H1 (cell line): ENCODE data around the gene IL9. TPM values are rescaled to one million over a fixed set of nuclear protein-coding genes. Genes with fewer than 3 reads are reported as not detected.
"Not testable (repeated sequence)": the region's sequence is repeated elsewhere in the genome, so short reads cannot be mapped to it uniquely, and the experiment has no call there.

Experiments used
- CTCF ChIA-PET: fragments of 300-600 bp; sonication (Branson Sonifier 250); formaldehyde crosslinking; loops from one replicate; lab custom pipeline; 2021; ENCODE audit not compliant: partially characterized antibody; lab: Charles Lee
- POLR2A ChIA-PET: fragments of 300-600 bp; sonication (Branson Sonifier 250); formaldehyde crosslinking; loops from one replicate; lab custom pipeline; 2021; ENCODE audit warnings: inconsistent platforms; ENCODE audit not compliant: partially characterized antibody; lab: Charles Lee
- DNase-seq, 2 experiments: peaks; one replicate each; pipeline versions ENCODE4 v3.0.0 to v3.0.0-alpha.2; 2010 to 2022; ENCODE audit warnings: low spot score in 2 of 2, low read depth in 1 of 2, mixed read lengths in 1 of 2
- FAIRE-seq: peaks from 2 replicates; lab custom pipeline; 2011; peaks lifted over from hg19 to GRCh38; lab: Jason Lieb, UNC
- H2AFZ ChIP-seq: 2 replicates; pipeline ENCODE4 v1.8.1; 2012; ENCODE audit warnings: low read length, inconsistent platforms
- H2AK5ac ChIP-seq: 2 replicates; pipeline ENCODE4 v1.6.1; 2013; ENCODE audit warnings: low read depth, low read length
- H2BK120ac ChIP-seq: replicated peaks from 2 replicates; pipeline ENCODE3; 2013; ENCODE audit warnings: low read depth, low read length, inconsistent platforms
- H2BK12ac ChIP-seq: 2 replicates; pipeline ENCODE4 v1.6.1; 2013; ENCODE audit warnings: low read depth, low read length
- H2BK15ac ChIP-seq: 2 replicates; pipeline ENCODE4 v1.6.1; 2013; ENCODE audit warnings: low read length
- H2BK20ac ChIP-seq: 2 replicates; pipeline ENCODE4 v1.6.1; 2013; ENCODE audit warnings: low read length
- H2BK5ac ChIP-seq: 2 replicates; pipeline ENCODE4 v1.6.1; 2013; ENCODE audit warnings: low read depth, low read length
- H3K14ac ChIP-seq: 2 replicates; pipeline ENCODE4 v1.6.1; 2013; ENCODE audit warnings: inconsistent platforms; ENCODE audit not compliant: insufficient read length
- H3K18ac ChIP-seq: 2 replicates; pipeline ENCODE4 v1.6.1; 2013; ENCODE audit warnings: low read length; ENCODE audit errors: extremely low read depth
- H3K23ac ChIP-seq: 2 replicates; pipeline ENCODE4 v1.6.1; 2013; ENCODE audit warnings: inconsistent platforms; ENCODE audit not compliant: insufficient read length
- H3K23me2 ChIP-seq: 2 replicates; pipeline ENCODE4 v1.6.1; 2013; ENCODE audit warnings: low read depth, low read length
- H3K27ac ChIP-seq: 2 replicates; pipeline ENCODE4 v1.6.1; 2011; ENCODE audit warnings: low read depth, low read length, inconsistent platforms
- H3K27me3 ChIP-seq, 4 experiments: replicated peaks in 1 of 4; 1 replicate in 1 of 4; 2 replicates in 3 of 4; pipeline versions ENCODE4 v1.6.1 to v1.8.1; 2011 to 2013; ENCODE audit warnings: low read length in 3 of 4, mild to moderate bottlenecking in 3 of 4, inconsistent platforms in 2 of 4, mixed read lengths in 2 of 4, moderate library complexity in 1 of 4; ENCODE audit not compliant: control insufficient read depth in 3 of 4, insufficient read depth in 3 of 4; ENCODE audit errors: extremely low read depth in 1 of 4
- H3K36me3 ChIP-seq, 4 experiments: 2 replicates each; pipeline versions ENCODE4 v1.6.1 to v1.8.1; 2011 to 2013; ENCODE audit warnings: mild to moderate bottlenecking in 4 of 4, low read length in 3 of 4, moderate library complexity in 2 of 4, control low read depth in 1 of 4, inconsistent platforms in 1 of 4; ENCODE audit not compliant: insufficient read depth in 4 of 4, control insufficient read depth in 2 of 4
- H3K4ac ChIP-seq: replicated peaks from 2 replicates; pipeline ENCODE3; 2013; ENCODE audit warnings: low read length, low read depth, mixed read lengths, inconsistent platforms; ENCODE audit not compliant: insufficient read length
- H3K4me1 ChIP-seq, 4 experiments: replicated peaks in 1 of 4; 1 replicate in 1 of 4; 2 replicates in 3 of 4; pipeline versions ENCODE4 v1.6.1 to v1.8.1; 2011 to 2013; ENCODE audit warnings: low read length in 3 of 4, inconsistent platforms in 2 of 4, mixed read lengths in 1 of 4; ENCODE audit not compliant: insufficient read depth in 4 of 4, control insufficient read depth in 3 of 4
- H3K4me2 ChIP-seq, 2 experiments: 2 replicates each; pipeline versions ENCODE4 v1.6.1 to v1.8.1; 2011 to 2013; ENCODE audit warnings: low read depth in 2 of 2, low read length in 2 of 2, control low read depth in 1 of 2, inconsistent platforms in 1 of 2, mild to moderate bottlenecking in 1 of 2; ENCODE audit not compliant: insufficient read depth in 1 of 2
- H3K4me3 ChIP-seq, 4 experiments: fragments of 200-600, 300-600 bp in 1 of 4; sonication (generic), shearing (Covaris generic), sonication (Bioruptor Twin) in 1 of 4; 2 replicates each; pipeline versions ENCODE4 v1.5.1 to v1.8.1; 2011 to 2016; ENCODE audit warnings: low read length in 4 of 4, low read depth in 3 of 4, control low read depth in 2 of 4, inconsistent platforms in 2 of 4, mild to moderate bottlenecking in 2 of 4, mixed read lengths in 1 of 4, moderate library complexity in 1 of 4; ENCODE audit not compliant: insufficient read depth in 2 of 4; ENCODE audit errors: extremely low read depth in 1 of 4
- H3K56ac ChIP-seq: replicated peaks from 2 replicates; pipeline ENCODE3; 2013; ENCODE audit warnings: low read depth, mild to moderate bottlenecking, mixed read lengths, low read length, inconsistent platforms; ENCODE audit not compliant: insufficient read length
- H3K79me1 ChIP-seq: 2 replicates; pipeline ENCODE4 v1.6.1; 2013; ENCODE audit warnings: low read depth, low read length, control low read depth
- H3K79me2 ChIP-seq, 2 experiments: 2 replicates each; pipeline versions ENCODE4 v1.6.1 to v1.8.1; 2012 to 2013; ENCODE audit warnings: low read length in 2 of 2, mild to moderate bottlenecking in 2 of 2, inconsistent platforms in 1 of 2; ENCODE audit not compliant: insufficient read depth in 2 of 2, control insufficient read depth in 1 of 2
- H3K9ac ChIP-seq, 4 experiments: replicated peaks in 1 of 4; 1 replicate in 1 of 4; 2 replicates in 3 of 4; pipeline versions ENCODE4 v1.6.1 to v1.8.1; 2011 to 2013; ENCODE audit warnings: low read depth in 3 of 4, low read length in 3 of 4, control low read depth in 2 of 4, mild to moderate bottlenecking in 2 of 4, moderate library complexity in 2 of 4, inconsistent platforms in 1 of 4; ENCODE audit errors: extremely low read depth in 1 of 4
- H3K9me3 ChIP-seq, 2 experiments: 2 replicates each; pipeline versions ENCODE4 v1.6.1 to v1.8.1; 2012 to 2013; ENCODE audit warnings: mild to moderate bottlenecking in 2 of 2, moderate library complexity in 2 of 2, control low read depth in 1 of 2, inconsistent platforms in 1 of 2, low read depth in 1 of 2, low read length in 1 of 2, mixed read lengths in 1 of 2; ENCODE audit not compliant: insufficient read depth in 2 of 2
- H4K20me1 ChIP-seq, 2 experiments: replicated peaks in 1 of 2; 2 replicates each; pipeline versions ENCODE3 to v1.8.1; 2011 to 2013; ENCODE audit warnings: inconsistent platforms in 2 of 2, low read length in 2 of 2, mild to moderate bottlenecking in 1 of 2; ENCODE audit not compliant: insufficient read depth in 2 of 2, control insufficient read depth in 1 of 2
- H4K5ac ChIP-seq: 2 replicates; pipeline ENCODE4 v1.6.1; 2013; ENCODE audit warnings: low read length, low read depth, mixed read lengths, inconsistent platforms; ENCODE audit not compliant: insufficient read length
- H4K8ac ChIP-seq: 2 replicates; pipeline ENCODE4 v1.8.0; 2013; ENCODE audit warnings: mild to moderate bottlenecking, moderate library complexity, low read length, inconsistent platforms; ENCODE audit not compliant: insufficient read depth; ENCODE audit errors: extremely low read depth
- H4K91ac ChIP-seq: replicated peaks from 2 replicates; pipeline ENCODE3; 2013; ENCODE audit warnings: low read length, mixed read lengths, inconsistent platforms; ENCODE audit not compliant: insufficient read length
- WGBS, 2 experiments: shearing (Covaris generic) in 1 of 2; methylation state at CpG; one replicate each; pipeline versions ENCODE4 v1.1.6 to v1.1.7; 2013 to 2015; ENCODE audit warnings: low lambda C conversion rate in 2 of 2, mixed read lengths in 2 of 2, inconsistent platforms in 1 of 2, low coverage in 1 of 2, missing lambda C conversion rate in 1 of 2; ENCODE audit not compliant: insufficient replicate concordance in 2 of 2, insufficient coverage in 1 of 2, insufficient read length in 1 of 2; ENCODE audit errors: extremely low coverage in 1 of 2, missing lambda C conversion rate in 1 of 2; 5-methylcytosine and 5-hydroxymethylcytosine counted together
- polyA plus RNA-seq, 7 experiments: library from polyadenylated mRNA; depleted of rRNA in 3 of 7; stranded (reverse) in 5 of 7; unstranded in 2 of 7; fragments of >200 nt in 5 of 7; fragments of 200-250 nt in 2 of 7; gene quantifications; 1 replicate in 5 of 7; 2 replicates in 1 of 7; 4 replicates in 1 of 7; pipeline versions ENCODE4 v1.2.1 to v1.2.3, GENCODE V29; 2011 to 2013; ENCODE audit warnings: missing spikeins in 2 of 7, mixed read lengths in 2 of 7
- total RNA-seq: library from RNA; stranded (reverse); fragmentation: NEBNext Ultra II Directional; extraction: Animal tissue kit (Norgen Biotek cat#: 25700); gene quantifications from 2 replicates; pipeline ENCODE4 v1.2.1, GENCODE V29; 2021

Gene IL9
- total and polyA plus RNA-seq, 2 of the 8 experiments (the other 6 are each of a cell fraction or from before 2014, with no cell fraction given) = not detected

DNA sequence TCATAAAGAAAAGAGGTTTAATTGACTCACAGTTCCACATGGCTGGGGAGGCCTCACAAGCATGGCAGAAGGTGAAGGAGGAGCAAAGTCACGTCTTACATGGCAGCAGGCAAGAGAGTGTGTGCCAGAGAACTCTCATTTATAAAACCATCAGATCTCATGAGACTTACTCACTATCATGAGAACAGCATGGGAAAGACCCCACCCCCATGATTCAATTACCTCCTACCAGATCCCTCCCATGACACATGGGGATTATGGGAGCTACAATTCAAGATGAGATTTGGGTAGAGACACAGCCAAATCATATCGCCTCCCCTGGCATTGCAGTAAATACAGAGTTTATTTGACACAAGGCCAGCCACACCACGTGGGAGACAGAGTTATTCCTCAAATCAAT is 36.5 kb downstream of the IL9 start:
- H3K4ac ChIP-seq, H3K79me2 ChIP-seq, H3K23me2 ChIP-seq, H2BK12ac ChIP-seq, H3K9ac ChIP-seq, H3K18ac ChIP-seq, H3K14ac ChIP-seq, H4K91ac ChIP-seq, H3K36me3 ChIP-seq, POLR2A ChIA-PET, H4K5ac ChIP-seq, H3K79me1 ChIP-seq, H2BK15ac ChIP-seq, H3K4me1 ChIP-seq, H4K20me1 ChIP-seq, DNase-seq, H2AFZ ChIP-seq, H3K9me3 ChIP-seq, H2AK5ac ChIP-seq, H2BK120ac ChIP-seq, H4K8ac ChIP-seq, H3K27ac ChIP-seq, H3K56ac ChIP-seq, H2BK5ac ChIP-seq, CTCF ChIA-PET, H3K4me2 ChIP-seq, H3K4me3 ChIP-seq, H3K23ac ChIP-seq, FAIRE-seq, H2BK20ac ChIP-seq, H3K27me3 ChIP-seq: not testable (repeated sequence)
- 86% methylated on average over 3 of the region's 3 CpGs; no CpG with 5 or more reads in 1 of the 2 experiments for WGBS, 2 experiments
